GM10266 (cell line): ENCODE results near the gene STX4.

Experiments
- DNase-seq: peaks from one replicate; pipeline ENCODE4 v3.0.0; 2012; ENCODE audit errors: extremely low spot score
- CTCF ChIP-seq: IDR thresholded peaks from 2 replicates; pipeline ENCODE4 v1.5.1; 2012; ENCODE audit warnings: mild to moderate bottlenecking, low read depth; ENCODE audit not compliant: control insufficient read depth, insufficient read depth; ENCODE audit errors: missing control alignments

Gene STX4

GRCh38 chr16:31043898-31044481 is 10.6 kb downstream of the STX4 start:
- no peak for DNase-seq
- no peak for TF ChIP-seq CTCF

DNA sequence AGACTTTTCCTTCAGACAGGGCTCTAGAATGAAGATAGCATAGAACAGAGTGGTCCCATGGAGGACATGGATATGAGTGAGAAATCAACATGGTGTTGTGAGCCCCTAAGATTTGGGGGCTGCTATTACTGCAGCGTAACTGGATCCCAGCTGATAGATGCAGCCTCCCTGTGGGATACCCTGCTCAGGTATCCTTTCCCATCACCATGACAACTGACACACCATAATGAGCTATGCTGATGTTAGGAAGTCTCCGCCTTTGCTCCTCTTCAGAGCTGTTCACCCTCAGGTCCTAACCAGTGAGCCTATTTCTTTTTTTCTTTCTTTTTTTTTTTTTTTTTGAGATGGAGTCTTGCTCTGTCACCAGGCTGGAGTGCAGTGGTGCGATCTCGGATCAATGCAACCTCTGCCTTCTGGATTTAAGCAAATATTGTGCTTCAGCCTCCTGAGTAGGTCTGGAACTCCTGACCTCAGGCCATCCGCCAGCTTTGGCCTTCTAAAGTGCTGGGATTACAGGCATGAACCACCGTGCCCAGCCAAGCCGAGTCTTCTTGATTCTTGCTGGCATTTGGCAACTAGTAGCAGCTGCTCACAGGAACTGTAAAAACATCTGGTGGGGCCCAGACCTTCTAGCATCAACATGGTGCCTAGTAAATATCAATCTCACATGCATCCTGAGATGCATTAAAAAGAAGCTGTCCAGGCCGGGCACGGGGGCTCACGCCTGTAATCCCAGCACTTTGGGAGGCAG is 17.1 kb downstream of the STX4 start:
- no peak for DNase-seq

DNA sequence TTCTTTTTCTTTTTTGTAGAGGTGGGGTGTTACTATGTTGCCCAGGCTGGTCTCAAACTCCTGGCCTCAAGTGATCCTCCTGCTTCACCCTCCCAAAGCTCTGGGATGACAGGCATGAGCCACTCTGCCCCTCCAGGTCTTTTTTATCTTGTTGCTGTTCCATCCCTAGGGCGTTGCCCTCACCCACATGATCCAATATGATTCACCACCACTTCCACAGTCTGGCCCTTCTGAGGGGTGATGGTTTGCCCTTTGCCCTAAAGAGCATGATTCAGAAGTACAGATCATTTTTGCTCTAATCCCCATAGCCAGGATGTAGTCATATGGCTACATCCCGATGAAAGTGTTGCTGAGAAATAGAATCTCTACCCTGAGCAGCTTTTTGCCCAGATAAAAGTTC is 18.8 kb downstream of the STX4 start:
- no peak for DNase-seq
- TF ChIP-seq CTCF, result no peak

More for the DNA sequence above, 17.1 kb downstream of the STX4 start:
- TF ChIP-seq CTCF, result no peak

GRCh38 chr16:31055613-31056012 is 22.3 kb downstream of the STX4 start:
- no peak for TF ChIP-seq CTCF
- no peak for DNase-seq

DNA sequence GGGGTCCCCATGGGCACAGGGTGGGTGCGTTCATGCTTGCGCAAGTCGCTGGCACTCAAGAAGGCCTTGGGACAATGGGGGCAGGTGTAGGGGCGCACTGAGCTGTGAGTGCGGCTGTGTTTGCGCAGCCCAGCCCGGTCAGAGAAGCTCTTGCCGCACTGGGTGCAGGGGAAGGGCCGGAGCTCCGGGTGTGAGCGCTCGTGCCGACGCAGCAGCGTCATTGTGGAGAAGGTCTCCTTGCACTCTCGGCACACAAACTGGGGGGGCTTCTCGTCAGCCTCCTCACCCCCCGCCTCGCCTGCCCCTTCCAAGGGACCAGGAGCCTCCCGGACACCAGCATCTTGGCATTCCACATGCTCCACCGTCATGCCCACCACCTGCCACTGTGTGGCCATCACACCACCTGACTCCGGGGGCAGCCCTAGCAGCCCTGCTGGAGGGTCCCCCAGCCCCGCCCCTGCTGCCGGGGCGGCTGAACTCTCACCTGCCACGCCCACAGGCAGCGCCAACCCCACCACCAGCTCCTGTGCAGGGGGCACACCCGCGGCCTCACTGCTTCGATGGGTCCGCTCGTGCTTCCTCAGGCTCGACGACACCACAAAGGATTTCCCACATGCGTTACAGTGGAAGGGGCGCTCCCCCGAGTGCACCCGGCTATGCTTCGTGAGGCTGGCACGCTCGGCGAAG is 27.9 kb downstream of the STX4 start:
- no peak for DNase-seq
- no peak for TF ChIP-seq CTCF

- no peak for TF ChIP-seq CTCF
- DNase-seq, result no peak
Measured at GRCh38 chr16:31061813-31062440, 28.6 kb downstream of the STX4 start.
